GM12874 (cell line): Measurements from ENCODE around the gene OLR1.

Experiments
- CTCF ChIP-seq: IDR thresholded peaks from 2 replicates; pipeline ENCODE4 v1.5.1; 2011; ENCODE audit warnings: low read depth, mild to moderate bottlenecking, control low read depth, low read length, moderate library complexity; ENCODE audit not compliant: insufficient read depth

Gene OLR1

GRCh38 chr12:10186299-10186698, 14.4 kb upstream of the OLR1 start:
- no peak for TF ChIP-seq CTCF

- no peak for TF ChIP-seq CTCF
Observed at GRCh38 chr12:10184261-10184843, 12.4 kb upstream of the OLR1 start.

GRCh38 chr12:10182354-10183049, 10.6 kb upstream of the OLR1 start:
- no peak for TF ChIP-seq CTCF

GRCh38 chr12:10179776-10180181, 7.8 kb upstream of the OLR1 start:
- TF ChIP-seq CTCF, result no peak

GRCh38 chr12:10178821-10179220, 6.9 kb upstream of the OLR1 start, which contains the start of gene TMEM52B:
Gene TMEM52B, plus strand, starts transcription at chr12:10179032. Its CDS starts 543 bp downstream, at chr12:10179575.
- no peak for TF ChIP-seq CTCF

GRCh38 chr12:10175846-10176636, 4.1 kb upstream of the OLR1 start:
- TF ChIP-seq CTCF, result no peak

GRCh38 chr12:10174986-10175614, 3.2 kb upstream of the OLR1 start:
- no peak for TF ChIP-seq CTCF
